Measurements from ENCODE around the gene PRKCB.

- no peak for TF ChIP-seq POLR2A (IDR thresholded peaks at IDR 0.05)
- no peak for TF ChIP-seq CTCF (IDR thresholded peaks at IDR 0.05)
These were observed 104.3 kb downstream of the PRKCB start for GRCh38 chr16:23940111-23940510.

All from thyroid gland (tissue), 4 donors.